ENCODE results near the gene A2M. TPM values are rescaled to one million over a fixed set of nuclear protein-coding genes. Genes with fewer than 3 reads are reported as not detected.

Gene A2M
- total RNA-seq, 1 donor from 2014 or later = 0.17 TPM

- no peak for TF ChIP-seq CTCF (conservative IDR thresholded peaks at IDR 0.05; ENCODE audit: low read depth, low read length)
Measured at GRCh38 chr12:9130244-9130643, 14.5 kb upstream of the A2M start.

GRCh38 chr12:9127936-9128663 is 12.4 kb upstream of the A2M start:
- H3K4me3 ChIP-seq (ENCODE audit: low read depth, low read length) = no peak overlapping the region
- no peak for DNase-seq (ENCODE audit: low read depth)
- TF ChIP-seq CTCF (conservative IDR thresholded peaks at IDR 0.05; ENCODE audit: low read depth, low read length) = no peak

More at GRCh38 chr12:9130244-9130643, 14.5 kb upstream of the A2M start:
- no peak overlapping the region for H3K4me3 ChIP-seq (ENCODE audit: low read depth, low read length)
- DNase-seq (ENCODE audit: low read depth) = no peak

GRCh38 chr12:9127484-9127883 is 11.8 kb upstream of the A2M start:
- TF ChIP-seq CTCF (conservative IDR thresholded peaks at IDR 0.05; ENCODE audit: low read depth, low read length) = no peak
- H3K4me3 ChIP-seq (ENCODE audit: low read depth, low read length) = no peak overlapping the region
- no peak for DNase-seq (ENCODE audit: low read depth)

- DNase-seq (ENCODE audit: low read depth) = no peak
- H3K4me3 ChIP-seq (ENCODE audit: low read depth, low read length) = no peak overlapping the region
- TF ChIP-seq CTCF (conservative IDR thresholded peaks at IDR 0.05; ENCODE audit: low read depth, low read length) = no peak
Measured at GRCh38 chr12:9124383-9125031, 8.8 kb upstream of the A2M start.

- H3K4me3 ChIP-seq (ENCODE audit: low read depth, low read length) = no peak overlapping the region
- TF ChIP-seq CTCF (conservative IDR thresholded peaks at IDR 0.05; ENCODE audit: low read depth, low read length) = no peak
- DNase-seq (ENCODE audit: low read depth) = no peak
Measured at GRCh38 chr12:9123781-9124382, 8.2 kb upstream of the A2M start.

GRCh38 chr12:9122091-9122609 is 6.4 kb upstream of the A2M start:
- TF ChIP-seq CTCF (conservative IDR thresholded peaks at IDR 0.05; ENCODE audit: low read depth, low read length) = no peak
- DNase-seq (ENCODE audit: low read depth) = no peak
- no peak overlapping the region for H3K4me3 ChIP-seq (ENCODE audit: low read depth, low read length)

Data from epithelial cell of proximal tubule (primary cell).